PFSK-1 (cell line): Measurements from ENCODE around the gene SV2C.

Source experiments
- POLR2AphosphoS5 ChIP-seq: IDR thresholded peaks from 2 replicates; pipeline ENCODE4 v1.6.1; 2012; ENCODE audit warnings: low read depth, mild to moderate bottlenecking, control low read depth, low read length, moderate library complexity
- REST ChIP-seq, 2 experiments: IDR thresholded peaks; 2 replicates each; pipeline versions ENCODE4 v1.6.1 to v1.8.0; 2011 to 2012; ENCODE audit warnings: low read depth in 2 of 2, low read length in 2 of 2, control low read depth in 1 of 2, inconsistent platforms in 1 of 2, mild to moderate bottlenecking in 1 of 2, moderate library complexity in 1 of 2; ENCODE audit not compliant: insufficient read depth in 1 of 2
- SIN3A ChIP-seq: IDR thresholded peaks from 2 replicates; pipeline ENCODE4 v1.6.1; 2012; ENCODE audit warnings: mild to moderate bottlenecking, low read length, moderate library complexity, borderline replicate concordance; ENCODE audit not compliant: insufficient read depth
- TAF1 ChIP-seq: IDR thresholded peaks from 2 replicates; pipeline ENCODE4 v1.6.1; 2012; ENCODE audit warnings: low read length, control low read depth, borderline replicate concordance; ENCODE audit not compliant: insufficient read depth

DNA sequence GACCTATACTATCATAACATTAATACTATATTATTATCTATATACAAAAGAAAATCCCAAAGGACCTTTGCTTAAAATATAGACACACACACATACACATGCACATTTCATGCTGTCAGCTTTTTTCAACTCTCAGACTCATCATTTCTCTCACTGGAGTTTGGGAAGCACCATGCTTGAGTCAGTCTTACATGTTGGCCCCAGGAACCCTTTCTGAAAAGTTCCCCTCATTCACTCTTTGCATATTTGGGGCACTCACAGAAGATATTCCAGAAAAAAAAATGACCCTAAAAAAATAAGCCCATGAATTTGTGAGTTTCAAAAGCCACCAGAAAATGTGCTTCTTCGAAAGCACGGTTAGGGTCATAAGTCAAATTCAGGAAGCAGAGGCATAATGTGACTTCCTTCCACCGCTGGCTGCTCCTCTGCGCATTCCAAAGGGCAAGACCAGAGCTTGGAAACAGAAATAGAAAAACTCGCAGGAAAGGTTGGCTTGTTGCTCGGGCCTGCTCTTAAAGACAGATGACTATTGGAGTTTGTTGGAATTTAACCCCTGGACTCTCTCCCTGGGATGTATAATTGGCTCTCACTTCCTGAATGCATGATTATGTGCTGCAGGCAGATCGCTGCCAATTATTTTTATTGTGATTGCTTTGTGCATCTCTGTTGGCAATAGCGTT is 190.2 kb downstream of the SV2C start:
- TF ChIP-seq SIN3A (no peak), REST (IDR thresholded peaks at IDR 0.05; ENCODE audit: insufficient read depth in 1 of 2, low read depth in 2 of 2, low read length in 2 of 2) (no peak), POLR2AphosphoS5 (no peak), TAF1 (no peak)
